ENCODE data around the gene OVCA2. TPM values are rescaled to one million over a fixed set of nuclear protein-coding genes. Genes with fewer than 3 reads are reported as not detected.

OVCA2 gene
- polyA plus RNA-seq, 1 donor (not counting 4 experiments of a cell fraction or from before 2014, with no cell fraction given) = 41.2 TPM

DNA sequence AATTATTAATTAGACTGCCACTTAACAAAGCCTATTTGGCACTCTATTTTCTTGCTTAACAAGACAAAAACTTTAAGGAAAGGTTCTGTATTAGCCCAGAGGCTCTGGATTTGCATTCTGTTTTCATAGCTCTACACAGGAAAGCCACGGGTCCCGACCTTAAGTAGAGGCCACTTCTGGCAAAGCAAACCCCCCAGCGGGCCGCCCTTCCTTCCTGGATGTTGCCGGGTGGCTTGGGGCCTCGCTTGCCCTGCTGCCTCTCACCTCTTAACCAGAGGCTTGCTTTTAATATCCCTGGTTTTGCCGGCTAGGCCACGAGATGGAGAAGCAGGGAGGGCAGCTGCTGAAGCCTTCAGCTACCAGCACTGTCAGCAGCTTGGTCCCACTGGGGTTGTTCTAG lies 21.1 kb upstream of the OVCA2 start:
- no peak overlapping the region for H2AFZ ChIP-seq (ENCODE audit: control insufficient read depth, low read length)
- no peaks in the 10 kb centered on the region for H3K36me3 ChIP-seq (ENCODE audit: control insufficient read depth in 2 of 2, extremely low read depth in 1 of 2, insufficient read depth in 2 of 2, low read length in 2 of 2)
- dilution Hi-C loops (cut with MboI; ENCODE audit: extremely low pct_ligation_motif_present, low sequenced_read_pairs) = no loop called here
- no peaks in the 10 kb centered on the region for H3K9me3 ChIP-seq (ENCODE audit: control insufficient read depth, low read depth, low read length)
- no peaks in the 10 kb centered on the region for H3K79me2 ChIP-seq (ENCODE audit: control insufficient read depth, insufficient read depth, low read length)
- FAIRE-seq (no peak), DNase-seq (ENCODE audit: low read depth, low spot score) (no peak)
- H3K27ac ChIP-seq (ENCODE audit: control insufficient read depth, insufficient read depth, low read length) = no peak overlapping the region
- H3K4me3 ChIP-seq (ENCODE audit: control insufficient read depth in 2 of 3, extremely low read depth in 1 of 3, insufficient read depth in 2 of 3, low read depth in 1 of 3, low read length in 3 of 3) = no peak overlapping the region
- no peak overlapping the region for H3K9ac ChIP-seq (ENCODE audit: control insufficient read depth, extremely low read depth, insufficient read depth, low read length)
- no peak for TF ChIP-seq EZH2 (IDR thresholded peaks at IDR 0.05; ENCODE audit: low read length)
- TF ChIP-seq, protein P1, sequence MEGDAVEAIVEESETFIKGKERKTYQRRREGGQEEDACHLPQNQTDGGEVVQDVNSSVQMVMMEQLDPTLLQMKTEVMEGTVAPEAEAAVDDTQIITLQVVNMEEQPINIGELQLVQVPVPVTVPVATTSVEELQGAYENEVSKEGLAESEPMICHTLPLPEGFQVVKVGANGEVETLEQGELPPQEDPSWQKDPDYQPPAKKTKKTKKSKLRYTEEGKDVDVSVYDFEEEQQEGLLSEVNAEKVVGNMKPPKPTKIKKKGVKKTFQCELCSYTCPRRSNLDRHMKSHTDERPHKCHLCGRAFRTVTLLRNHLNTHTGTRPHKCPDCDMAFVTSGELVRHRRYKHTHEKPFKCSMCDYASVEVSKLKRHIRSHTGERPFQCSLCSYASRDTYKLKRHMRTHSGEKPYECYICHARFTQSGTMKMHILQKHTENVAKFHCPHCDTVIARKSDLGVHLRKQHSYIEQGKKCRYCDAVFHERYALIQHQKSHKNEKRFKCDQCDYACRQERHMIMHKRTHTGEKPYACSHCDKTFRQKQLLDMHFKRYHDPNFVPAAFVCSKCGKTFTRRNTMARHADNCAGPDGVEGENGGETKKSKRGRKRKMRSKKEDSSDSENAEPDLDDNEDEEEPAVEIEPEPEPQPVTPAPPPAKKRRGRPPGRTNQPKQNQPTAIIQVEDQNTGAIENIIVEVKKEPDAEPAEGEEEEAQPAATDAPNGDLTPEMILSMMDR (optimal IDR thresholded peaks at IDR 0.05 in 1 of 3, IDR thresholded peaks at IDR 0.05 in 1 of 3, conservative IDR thresholded peaks at IDR 0.05 in 1 of 3; ENCODE audit: extremely low read depth in 1 of 3, insufficient read depth in 2 of 3, low read length in 3 of 3) = no peak
- H3K9me1 ChIP-seq (ENCODE audit: control insufficient read depth, extremely low read depth, insufficient read depth, low read length) = no peaks in the 10 kb centered on the region
- peaks cover 8% of the 10 kb centered on the region for H3K27me3 ChIP-seq (ENCODE audit: control insufficient read depth, extremely low read depth, insufficient read depth, low read length)
- peaks cover 11% of the 10 kb centered on the region for H3K4me1 ChIP-seq (ENCODE audit: control insufficient read depth, extremely low read depth, insufficient read depth, low read length)
- no peaks in the 10 kb centered on the region for H4K20me1 ChIP-seq (ENCODE audit: control insufficient read depth, extremely low read depth, insufficient read depth, low read length)
- H3K4me2 ChIP-seq (ENCODE audit: control insufficient read depth, extremely low read depth, insufficient read depth, low read depth, low read length) = no peak overlapping the region

DNA sequence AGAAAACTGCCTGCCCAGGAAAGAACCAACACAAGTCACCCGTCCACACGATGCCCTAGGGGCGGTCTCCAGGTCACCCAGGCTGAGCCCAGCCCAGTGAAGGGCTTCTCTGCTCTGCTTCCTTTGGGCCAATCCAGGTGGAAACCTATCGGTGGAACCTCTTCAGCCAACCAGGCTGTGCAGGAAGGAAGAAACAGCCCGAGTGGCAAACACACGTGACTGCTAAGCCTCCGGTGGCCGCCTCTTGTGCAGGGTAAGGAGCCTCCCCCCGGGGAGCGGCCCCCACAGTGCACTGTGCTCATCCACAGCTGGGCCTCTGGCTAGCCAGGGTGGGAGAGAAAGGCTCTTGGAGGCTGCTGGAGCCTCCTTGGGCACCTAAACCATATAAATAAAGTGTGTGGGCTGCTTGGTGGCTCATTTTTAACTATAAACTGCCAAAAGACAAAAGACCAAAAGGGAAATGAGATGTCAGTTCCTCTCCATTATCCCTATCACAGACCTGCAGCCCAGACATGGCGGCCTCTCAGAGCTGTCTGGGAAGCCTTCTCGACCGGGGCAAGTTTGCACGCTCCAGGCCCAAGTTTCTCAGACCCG lies 19.1 kb upstream of the OVCA2 start:
- no peak for TF ChIP-seq EZH2 (IDR thresholded peaks at IDR 0.05; ENCODE audit: low read length)
- TF ChIP-seq, protein P1 (optimal IDR thresholded peaks at IDR 0.05 in 1 of 3, IDR thresholded peaks at IDR 0.05 in 1 of 3, conservative IDR thresholded peaks at IDR 0.05 in 1 of 3; ENCODE audit: extremely low read depth in 1 of 3, insufficient read depth in 2 of 3, low read length in 3 of 3) = no peak
- H3K4me1 ChIP-seq (ENCODE audit: control insufficient read depth, extremely low read depth, insufficient read depth, low read length) = peaks cover 3% of the 10 kb centered on the region
- H3K4me3 ChIP-seq (ENCODE audit: control insufficient read depth in 2 of 3, extremely low read depth in 1 of 3, insufficient read depth in 2 of 3, low read depth in 1 of 3, low read length in 3 of 3) = no peak overlapping the region
- no peaks in the 10 kb centered on the region for H3K36me3 ChIP-seq (ENCODE audit: control insufficient read depth in 2 of 2, extremely low read depth in 1 of 2, insufficient read depth in 2 of 2, low read length in 2 of 2)
- H3K79me2 ChIP-seq (ENCODE audit: control insufficient read depth, insufficient read depth, low read length) = no peaks in the 10 kb centered on the region
- no peaks in the 10 kb centered on the region for H4K20me1 ChIP-seq (ENCODE audit: control insufficient read depth, extremely low read depth, insufficient read depth, low read length)
- FAIRE-seq (no peak), DNase-seq (ENCODE audit: low read depth, low spot score) (no peak)
- dilution Hi-C loops (cut with MboI; ENCODE audit: extremely low pct_ligation_motif_present, low sequenced_read_pairs) = no loop called here
- H3K27ac ChIP-seq (ENCODE audit: control insufficient read depth, insufficient read depth, low read length) = no peak overlapping the region
- peaks cover 8% of the 10 kb centered on the region for H3K27me3 ChIP-seq (ENCODE audit: control insufficient read depth, extremely low read depth, insufficient read depth, low read length)
- H3K9ac ChIP-seq (ENCODE audit: control insufficient read depth, extremely low read depth, insufficient read depth, low read length) = no peak overlapping the region
- H3K9me1 ChIP-seq (ENCODE audit: control insufficient read depth, extremely low read depth, insufficient read depth, low read length) = no peaks in the 10 kb centered on the region
- H2AFZ ChIP-seq (ENCODE audit: control insufficient read depth, low read length) = no peak overlapping the region
- H3K4me2 ChIP-seq (ENCODE audit: control insufficient read depth, extremely low read depth, insufficient read depth, low read depth, low read length) = no peak overlapping the region
- H3K9me3 ChIP-seq (ENCODE audit: control insufficient read depth, low read depth, low read length) = no peaks in the 10 kb centered on the region

Measured in keratinocyte (primary cell).